Stimulated activated CD8-positive, alpha-beta memory T cell treated with anti-CD3 and anti-CD28 coated beads, Interleukin-4, amount 100 ng/mL, for 1 hour (primary cell): ENCODE results near the gene UFD1.

Experiments
- DNase-seq, 2 donors: peaks; one replicate each; pipeline ENCODE4 v3.0.0-alpha.2; 2020; ENCODE audit warnings: low read depth in 2 of 2, low spot score in 1 of 2

UFD1 gene

DNA sequence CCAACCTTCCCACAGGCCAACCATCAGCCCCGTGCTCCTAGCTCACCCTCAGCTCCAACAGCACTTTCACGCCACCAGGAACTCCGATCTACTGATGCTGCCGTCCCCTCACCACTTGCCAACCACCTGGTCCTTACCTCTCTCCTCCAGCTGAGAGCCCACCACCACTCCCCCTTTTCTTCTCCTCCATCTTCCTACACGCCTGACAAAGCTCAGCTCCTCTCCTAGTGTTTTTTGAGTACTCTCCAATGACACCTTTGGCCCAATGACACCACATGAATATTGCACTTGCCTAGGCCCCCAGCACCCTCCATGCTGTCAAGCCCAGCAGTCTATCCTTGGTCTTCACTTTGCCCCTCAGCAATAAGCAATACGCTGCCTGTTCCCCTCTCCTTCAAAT, 78.1 kb downstream of the UFD1 start:
- no peak for DNase-seq
